NCI-H1694 (cell line): Measurements from ENCODE around the gene NREP.

ENCODE experiments used
- DNase-seq: peaks from one replicate; lab custom pipeline; 2025; lab: John Stamatoyannopoulos, UW

Gene NREP, protein sequence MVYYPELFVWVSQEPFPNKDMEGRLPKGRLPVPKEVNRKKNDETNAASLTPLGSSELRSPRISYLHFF

GRCh38 chr5:111756581-111757354 is at the start of gene NREP:
Gene NREP (minus strand): TSS chr5:111757194. CDS start chr5:111755772, 1,422 bp downstream.
- peak; percentile 70 for DNase-seq

DNA sequence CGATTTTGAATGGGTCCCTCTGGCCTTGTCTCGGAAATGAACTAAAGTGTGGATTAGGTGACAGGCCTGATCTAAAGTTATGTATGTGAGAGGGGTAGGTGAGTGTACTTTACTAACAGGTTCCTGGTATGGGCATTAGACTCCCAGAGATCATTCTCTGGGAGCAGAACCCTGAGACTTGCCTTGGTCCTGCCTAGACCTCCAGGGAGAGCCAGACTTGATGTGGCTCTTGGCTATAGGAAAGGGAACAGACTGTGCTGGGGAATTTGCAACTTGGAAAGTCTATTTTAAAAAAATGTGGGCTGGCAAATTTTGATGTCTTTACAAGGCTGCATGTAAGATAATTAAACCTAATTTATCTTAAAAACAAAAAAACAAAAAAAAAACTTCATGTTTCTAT is 49.8 kb upstream of the NREP start:
- no peak for DNase-seq

DNA sequence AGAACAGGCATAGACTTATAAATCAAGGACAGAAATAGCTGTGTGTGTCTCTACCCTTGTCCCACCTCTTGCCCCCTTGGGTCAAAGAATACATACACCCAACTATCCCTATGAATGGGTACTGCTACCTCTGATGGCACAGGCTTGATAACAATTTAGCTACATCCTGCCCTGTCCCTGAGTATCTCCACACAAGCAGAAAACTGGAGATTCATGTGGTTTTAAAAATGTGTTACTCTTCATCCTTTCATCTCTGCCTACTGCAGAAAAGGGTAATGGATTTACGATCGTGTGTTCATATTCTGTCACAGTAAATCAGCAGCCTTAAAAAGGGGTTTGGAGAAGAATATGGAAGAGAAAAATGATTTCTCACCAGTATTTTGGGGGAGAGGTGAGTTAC is 49.2 kb upstream of the NREP start:
- DNase-seq, result no peak

DNA sequence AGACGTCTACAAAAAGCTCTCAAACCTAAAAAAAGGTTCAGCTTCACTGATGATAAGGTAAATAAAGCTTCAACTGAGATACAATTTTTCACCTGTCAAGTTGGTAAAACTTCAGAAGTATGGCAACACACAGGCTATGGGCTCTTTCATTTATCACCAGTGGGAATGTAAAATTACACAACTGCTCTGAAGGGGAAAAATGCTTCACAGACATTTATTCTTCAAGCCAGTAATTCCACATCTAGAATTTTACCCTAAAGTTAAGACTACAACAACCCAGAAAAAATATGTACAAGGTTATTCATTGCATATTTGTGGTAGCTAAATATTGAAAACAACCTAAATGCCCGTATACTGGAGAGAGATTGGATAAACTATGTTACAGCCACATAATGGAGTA is 48.1 kb upstream of the NREP start:
- no peak for DNase-seq

- DNase-seq, result no peak
Observed at GRCh38 chr5:111800351-111800750, 43.4 kb upstream of the NREP start.

DNA sequence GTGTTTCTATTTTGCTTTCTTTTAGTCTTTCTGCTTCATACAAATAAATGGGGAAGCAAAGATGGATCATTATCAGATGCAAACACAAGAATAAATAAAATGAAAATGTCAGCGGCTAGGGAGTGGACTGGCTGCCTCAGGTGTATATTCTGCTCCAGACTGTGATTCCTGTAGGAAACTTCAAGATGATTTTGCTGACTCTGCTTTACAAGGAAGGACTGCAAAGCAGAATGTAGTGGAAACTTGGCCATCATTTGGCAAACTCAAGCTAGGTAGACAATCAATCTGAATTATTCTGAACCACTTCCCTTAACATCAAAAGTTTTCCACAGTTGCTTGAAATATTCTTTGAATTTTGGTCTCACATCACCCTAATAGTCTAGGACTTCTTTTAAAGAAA is 38.1 kb upstream of the NREP start:
- no peak for DNase-seq

- no peak for DNase-seq
Observed at GRCh38 chr5:111792471-111793058, 35.6 kb upstream of the NREP start.

DNA sequence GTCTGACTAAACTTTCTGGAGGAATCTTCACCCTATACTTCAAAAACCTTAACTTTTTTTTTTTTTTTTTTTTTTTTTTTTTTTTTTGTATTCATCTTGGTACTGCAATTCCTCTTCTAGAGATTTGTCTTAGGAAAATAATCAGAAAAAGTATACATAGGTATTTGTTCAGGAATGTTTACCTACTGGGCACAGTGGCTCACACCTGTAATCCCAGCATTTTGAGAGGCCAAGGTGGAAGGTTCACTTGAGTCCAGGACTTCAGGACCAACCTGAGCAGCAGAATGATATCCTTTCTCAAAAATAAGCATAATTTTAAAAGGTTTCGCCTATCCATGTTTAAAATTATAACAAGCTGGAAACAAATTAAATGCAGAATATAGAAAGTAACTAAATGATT is 33.3 kb upstream of the NREP start:
- no peak for DNase-seq

DNA sequence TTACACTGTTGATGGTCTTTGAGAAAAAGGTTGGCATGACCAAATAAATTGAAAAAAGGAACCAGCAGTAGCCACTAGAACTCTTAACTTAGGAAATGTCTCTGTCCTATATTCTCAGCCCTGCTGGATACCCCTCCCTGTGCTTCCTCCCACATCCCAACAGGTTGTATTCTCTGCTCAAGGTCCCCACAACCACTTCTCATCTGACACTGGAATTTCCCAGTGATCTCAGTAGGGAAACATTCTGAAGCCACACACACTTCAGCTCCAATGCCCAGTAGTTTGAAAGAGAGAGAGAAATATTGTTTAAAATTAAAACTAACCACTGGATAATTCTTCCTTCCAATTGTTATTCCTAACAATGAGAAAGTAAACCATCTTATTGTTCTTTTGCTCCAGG is 30.0 kb upstream of the NREP start:
- DNase-seq, result no peak

- DNase-seq, result no peak
Observed at GRCh38 chr5:111784491-111785181, 27.6 kb upstream of the NREP start.

DNA sequence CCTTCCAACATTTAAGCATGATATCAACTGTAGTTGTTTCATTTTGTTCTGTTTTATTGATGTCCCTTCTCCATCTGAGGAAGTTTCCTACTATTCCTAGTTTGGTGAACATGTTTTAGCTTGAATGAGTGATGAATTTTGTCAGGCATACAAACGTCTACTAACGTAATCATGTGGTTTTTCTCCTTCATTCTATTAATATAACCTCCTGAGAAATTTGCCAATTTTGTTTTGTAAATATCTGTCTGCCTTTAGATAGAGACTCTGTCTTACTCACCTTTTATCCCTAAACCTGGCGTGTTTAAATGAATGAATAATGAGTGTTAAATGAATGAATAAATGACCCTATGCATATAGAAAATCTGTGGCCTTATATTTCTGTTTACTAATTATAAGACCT is 26.5 kb upstream of the NREP start:
- no peak for DNase-seq

- no peak for DNase-seq
Observed at GRCh38 chr5:111782216-111782615, 25.2 kb upstream of the NREP start.

DNA sequence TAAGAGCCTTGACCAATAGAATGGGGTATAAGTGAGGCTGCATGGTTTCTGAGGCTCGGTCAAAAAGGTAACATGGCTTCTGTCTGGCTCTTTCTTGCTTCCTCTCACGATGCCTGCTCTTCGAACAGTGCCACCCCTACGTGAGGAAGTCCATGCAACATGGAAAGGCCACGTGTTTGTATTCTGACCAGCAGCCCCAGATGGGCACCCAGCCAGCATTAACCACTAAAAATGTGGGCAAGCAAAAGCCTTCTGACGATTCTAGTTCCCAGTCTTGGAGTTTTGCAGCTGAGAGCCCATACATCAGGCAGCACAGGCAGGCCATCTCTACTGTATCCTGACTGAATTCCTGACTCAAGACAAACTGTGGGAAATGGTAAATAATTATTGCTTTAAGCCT is 24.2 kb upstream of the NREP start:
- DNase-seq, result no peak

DNA sequence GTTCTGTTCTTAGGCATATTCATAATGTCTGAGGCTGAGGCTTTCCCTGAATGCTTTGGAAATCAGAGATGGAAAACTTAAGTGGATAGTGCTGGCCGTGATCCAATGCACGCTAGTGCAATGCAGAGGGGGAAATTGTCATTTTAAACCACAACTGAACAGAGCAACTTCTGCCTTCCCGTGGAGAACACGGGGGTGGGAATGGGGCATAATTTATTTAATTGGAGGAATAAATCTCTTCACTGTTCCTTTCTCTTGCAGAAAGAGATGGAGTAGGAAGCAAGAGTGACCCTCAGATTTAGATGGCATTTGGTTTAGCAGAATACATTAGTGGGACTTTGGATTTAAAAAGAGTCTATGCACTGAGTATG is 22.9 kb upstream of the NREP start:
- DNase-seq, result no peak

DNA sequence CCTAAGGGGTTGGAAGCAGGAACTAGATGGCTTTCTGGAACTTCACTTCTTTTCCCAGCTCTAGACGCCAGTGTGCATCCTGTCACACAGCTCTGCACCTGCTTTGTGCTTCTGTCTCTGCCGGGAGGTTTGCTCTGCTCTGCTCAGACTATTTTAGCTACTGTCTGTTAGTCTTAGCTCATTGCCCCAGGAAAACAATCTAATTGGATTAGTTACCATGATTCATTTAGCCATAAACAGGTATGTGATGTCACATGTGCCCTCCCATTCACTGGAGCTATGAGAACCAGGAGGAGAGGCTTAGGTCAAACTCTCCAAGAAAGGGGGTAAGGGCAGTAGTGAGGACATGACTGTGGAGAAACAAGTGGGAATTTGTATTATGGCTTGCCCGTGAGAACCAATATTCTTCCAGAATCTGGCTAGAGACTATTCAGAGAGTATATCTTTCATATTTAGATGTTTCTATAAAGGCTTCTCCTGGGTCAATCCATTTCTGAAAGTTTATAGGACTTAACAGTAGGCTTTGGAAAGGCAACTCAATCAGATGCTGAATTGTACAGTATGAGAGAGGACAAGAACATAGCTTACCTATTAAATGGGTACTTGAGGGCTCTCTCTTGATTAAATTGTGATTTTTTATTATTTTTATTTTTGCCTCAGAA is 22.4 kb upstream of the NREP start:
- no peak for DNase-seq

- DNase-seq, result no peak
Observed at GRCh38 chr5:111776913-111777781, 20.2 kb upstream of the NREP start.

- DNase-seq, result no peak
Observed at GRCh38 chr5:111775224-111775623, 18.2 kb upstream of the NREP start.

DNA sequence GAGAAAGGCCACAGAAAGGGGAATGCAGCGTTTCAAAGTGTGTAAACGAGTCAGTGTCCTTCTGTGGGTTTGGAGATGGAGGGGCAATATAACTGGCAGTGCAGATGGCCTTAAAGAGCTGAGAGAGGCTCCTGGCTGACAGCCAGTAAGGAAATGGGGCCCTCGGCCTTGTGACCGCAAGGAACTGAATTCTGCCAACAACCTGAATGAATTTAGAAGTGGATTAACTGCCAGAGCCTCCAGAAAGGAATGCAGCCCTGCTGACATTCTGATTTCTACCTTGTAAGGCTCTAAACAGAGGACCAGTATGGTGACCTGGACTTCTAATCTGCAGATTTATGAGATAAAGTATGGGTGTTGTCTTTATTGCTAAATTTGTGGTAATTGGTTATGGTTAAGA is 17.5 kb upstream of the NREP start:
- DNase-seq, result no peak

DNA sequence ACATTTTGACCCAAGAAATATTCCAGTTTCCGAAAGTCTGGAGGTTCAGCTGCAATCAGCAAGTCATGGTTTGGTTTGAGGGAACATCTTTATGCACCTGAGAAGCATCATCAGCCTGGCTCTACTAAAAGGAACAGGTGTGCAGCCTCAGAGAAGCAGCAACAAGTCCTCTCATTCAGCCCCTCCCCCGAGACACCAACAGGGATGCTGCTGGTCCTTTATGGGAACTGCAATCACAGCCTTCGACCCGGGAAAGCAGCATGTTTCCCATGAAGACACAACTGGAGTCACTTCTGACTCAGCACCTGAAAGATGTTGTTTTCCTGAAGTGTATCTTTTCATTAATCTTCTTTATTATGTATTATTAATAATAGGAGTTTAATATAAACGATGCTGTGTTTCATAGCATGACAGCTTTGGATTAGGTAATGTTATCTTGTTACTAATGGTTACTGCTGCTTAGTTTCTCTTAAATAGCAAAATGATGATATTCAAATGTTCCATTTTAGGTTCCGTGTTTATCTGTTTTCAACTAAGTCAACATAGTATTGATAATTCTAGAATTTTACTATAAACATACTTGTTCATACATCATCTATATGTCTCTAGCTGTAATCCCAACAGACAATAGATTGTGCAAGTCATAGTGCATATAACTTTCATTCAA is 15.6 kb upstream of the NREP start:
- DNase-seq, result no peak

DNA sequence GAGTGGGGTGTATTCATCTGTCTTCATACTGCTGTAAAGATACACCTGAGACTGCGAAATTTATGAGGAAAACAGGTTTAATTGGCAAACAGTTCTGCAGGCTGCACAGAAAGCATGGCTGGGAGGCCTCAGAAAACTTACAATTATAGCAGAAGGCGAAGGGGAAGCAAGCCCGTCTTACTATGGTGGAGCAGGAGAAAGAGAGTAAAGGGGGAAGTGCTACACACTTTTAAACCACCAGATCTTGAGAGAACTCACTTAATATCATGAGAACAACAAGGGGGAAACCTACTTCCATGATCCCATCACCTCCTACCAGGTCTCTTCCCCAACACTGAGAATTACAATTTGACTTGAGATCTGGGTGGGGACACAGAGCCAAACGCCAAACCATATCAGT is 12.5 kb upstream of the NREP start:
- no peak for DNase-seq
